DND-41 (cell line): Measurements from ENCODE around the gene DIP2B.

ENCODE experiments used
- EZH2 ChIP-seq: IDR thresholded peaks from 3 replicates; pipeline ENCODE4 v1.6.1; 2012; ENCODE audit warnings: borderline replicate concordance, low read depth, mild to moderate bottlenecking, moderate library complexity, low read length, inconsistent platforms; ENCODE audit not compliant: severe bottlenecking
- TF ChIP-seq, protein P1 (sequence below): IDR thresholded peaks from 2 replicates; pipeline ENCODE4 v1.5.1; 2012; ENCODE audit warnings: borderline replicate concordance, low read length, moderate library complexity, mild to moderate bottlenecking; ENCODE audit not compliant: poor library complexity, severe bottlenecking; ENCODE audit errors: extremely low read depth

DNA sequence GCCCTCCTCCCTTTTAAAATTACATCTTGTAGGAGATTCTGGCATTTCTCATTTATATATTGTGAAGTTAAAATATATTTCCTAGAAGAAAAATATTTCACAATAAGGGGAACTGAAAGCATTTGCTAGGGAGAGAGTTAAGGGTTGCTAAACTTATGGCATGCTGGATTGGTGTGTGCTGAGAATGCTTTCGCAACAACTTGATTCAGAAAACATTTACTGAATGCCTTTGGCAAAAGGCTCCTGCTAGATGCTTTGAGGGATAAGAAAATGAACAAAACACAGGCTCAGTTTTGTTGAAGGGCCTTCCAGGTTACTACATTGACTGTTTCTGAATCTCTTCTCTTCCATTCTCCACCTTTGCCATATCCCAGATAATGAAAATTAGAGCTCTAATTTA lies 67.5 kb downstream of the DIP2B start:
- TF ChIP-seq, protein P1, sequence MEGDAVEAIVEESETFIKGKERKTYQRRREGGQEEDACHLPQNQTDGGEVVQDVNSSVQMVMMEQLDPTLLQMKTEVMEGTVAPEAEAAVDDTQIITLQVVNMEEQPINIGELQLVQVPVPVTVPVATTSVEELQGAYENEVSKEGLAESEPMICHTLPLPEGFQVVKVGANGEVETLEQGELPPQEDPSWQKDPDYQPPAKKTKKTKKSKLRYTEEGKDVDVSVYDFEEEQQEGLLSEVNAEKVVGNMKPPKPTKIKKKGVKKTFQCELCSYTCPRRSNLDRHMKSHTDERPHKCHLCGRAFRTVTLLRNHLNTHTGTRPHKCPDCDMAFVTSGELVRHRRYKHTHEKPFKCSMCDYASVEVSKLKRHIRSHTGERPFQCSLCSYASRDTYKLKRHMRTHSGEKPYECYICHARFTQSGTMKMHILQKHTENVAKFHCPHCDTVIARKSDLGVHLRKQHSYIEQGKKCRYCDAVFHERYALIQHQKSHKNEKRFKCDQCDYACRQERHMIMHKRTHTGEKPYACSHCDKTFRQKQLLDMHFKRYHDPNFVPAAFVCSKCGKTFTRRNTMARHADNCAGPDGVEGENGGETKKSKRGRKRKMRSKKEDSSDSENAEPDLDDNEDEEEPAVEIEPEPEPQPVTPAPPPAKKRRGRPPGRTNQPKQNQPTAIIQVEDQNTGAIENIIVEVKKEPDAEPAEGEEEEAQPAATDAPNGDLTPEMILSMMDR = no peak
- TF ChIP-seq EZH2 = no peak
